Measurements from ENCODE around the gene CERK.
"Not testable (repeated sequence)": the region's sequence is repeated elsewhere in the genome, so short reads cannot be mapped to it uniquely, and the experiment has no call there.

Gene CERK, protein sequence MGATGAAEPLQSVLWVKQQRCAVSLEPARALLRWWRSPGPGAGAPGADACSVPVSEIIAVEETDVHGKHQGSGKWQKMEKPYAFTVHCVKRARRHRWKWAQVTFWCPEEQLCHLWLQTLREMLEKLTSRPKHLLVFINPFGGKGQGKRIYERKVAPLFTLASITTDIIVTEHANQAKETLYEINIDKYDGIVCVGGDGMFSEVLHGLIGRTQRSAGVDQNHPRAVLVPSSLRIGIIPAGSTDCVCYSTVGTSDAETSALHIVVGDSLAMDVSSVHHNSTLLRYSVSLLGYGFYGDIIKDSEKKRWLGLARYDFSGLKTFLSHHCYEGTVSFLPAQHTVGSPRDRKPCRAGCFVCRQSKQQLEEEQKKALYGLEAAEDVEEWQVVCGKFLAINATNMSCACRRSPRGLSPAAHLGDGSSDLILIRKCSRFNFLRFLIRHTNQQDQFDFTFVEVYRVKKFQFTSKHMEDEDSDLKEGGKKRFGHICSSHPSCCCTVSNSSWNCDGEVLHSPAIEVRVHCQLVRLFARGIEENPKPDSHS

DNA sequence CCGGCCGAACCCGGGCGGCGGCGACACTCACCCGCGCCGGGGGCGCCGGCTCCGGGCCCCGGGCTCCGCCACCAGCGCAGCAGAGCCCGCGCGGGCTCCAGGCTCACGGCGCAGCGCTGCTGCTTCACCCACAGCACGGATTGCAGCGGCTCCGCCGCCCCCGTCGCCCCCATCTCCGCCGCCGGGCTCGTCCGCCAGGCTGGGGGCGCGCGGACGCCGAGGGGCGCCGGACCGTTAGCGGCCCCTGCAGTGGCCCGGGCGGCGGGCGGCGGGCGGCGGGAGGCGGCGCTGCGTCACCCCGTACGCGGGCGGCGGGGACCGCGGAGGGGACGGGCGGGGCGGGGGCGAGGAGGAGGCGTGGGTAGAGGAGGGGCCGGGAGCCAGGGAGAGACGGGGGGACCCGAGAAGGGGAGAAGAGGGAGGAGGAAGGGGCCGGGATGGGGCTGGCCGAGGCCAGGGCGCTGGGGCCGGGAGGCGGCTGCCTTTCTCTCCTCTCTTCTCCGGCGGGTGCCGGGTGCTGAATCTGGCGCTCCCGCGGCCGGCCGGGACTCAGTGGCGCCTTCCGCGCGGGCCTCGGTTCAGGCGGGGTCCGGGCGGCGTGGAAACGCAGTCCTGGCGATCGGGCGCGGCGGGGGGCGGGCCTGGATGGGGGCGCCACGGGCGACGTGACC lies at the start of gene CERK:
Gene CERK, minus strand, starts transcription at position 277 of the 671 bp plus-strand sequence. Its CDS starts 104 bp downstream, at position 173.
- peak; percentile 87 for DNase-seq

GRCh38 chr22:46783721-46784120 lies 45.7 kb upstream of the CERK start:
- no peak for DNase-seq

DNA sequence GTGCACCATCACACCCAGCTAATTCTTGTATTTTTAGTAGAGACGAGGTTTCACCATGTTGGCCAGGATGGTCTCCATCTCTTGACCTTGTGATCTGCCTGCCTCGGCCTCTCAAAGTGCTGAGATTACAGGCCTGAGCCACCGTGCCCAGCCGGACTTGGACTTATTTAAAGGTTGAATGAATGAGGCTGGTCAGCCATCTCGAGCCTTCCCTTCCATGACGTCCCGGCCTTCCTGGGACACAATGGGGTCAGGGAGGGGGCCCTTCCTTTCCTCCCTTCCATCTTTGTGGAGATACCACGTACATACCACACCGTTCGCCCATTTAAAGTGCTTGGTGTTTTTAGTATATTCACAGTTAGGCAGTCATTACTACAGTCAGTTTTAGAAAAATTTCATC lies 44.1 kb upstream of the CERK start:
- DNase-seq = not testable (repeated sequence)

DNA sequence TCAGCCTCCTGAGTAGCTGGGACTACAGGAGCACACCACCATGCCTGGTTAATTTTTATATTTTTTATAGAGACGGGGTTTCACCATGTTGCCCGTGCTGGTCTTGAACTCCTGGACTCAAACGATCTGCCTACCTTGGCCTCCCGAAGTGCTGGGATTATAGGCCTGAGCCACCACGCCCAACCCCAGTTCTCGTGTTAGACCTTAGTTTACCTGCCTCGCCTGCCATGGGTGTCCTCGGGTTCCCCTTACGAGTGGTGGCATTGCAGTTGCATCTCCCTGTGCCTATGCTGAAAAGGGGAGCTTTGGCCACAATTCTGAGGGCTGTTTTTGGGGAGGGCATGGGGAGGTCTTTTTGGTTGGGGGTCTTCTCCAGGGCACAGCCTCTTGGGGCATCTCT lies 43.2 kb upstream of the CERK start:
- DNase-seq = no peak

DNA sequence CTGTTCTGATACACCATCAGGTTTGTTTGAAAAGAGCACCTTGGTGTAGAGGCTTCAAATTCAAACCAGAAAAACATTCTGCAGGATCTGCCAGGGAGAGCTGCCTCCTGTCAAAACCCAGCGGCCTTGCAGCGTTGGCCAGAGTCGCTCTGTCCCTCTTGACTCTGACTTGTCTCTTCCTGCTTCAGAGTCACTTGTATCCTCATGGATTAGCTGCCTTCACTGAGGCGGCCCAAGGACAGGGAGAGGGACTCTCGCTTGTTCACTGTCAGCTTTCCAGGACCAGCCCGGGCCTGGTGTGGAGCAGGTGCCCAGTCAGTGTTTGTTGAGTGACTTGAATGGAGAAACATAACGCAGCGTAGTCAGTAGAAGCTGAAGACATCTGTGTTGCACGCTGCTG lies 42.4 kb upstream of the CERK start:
- no peak for DNase-seq

- no peak for DNase-seq
Measured at GRCh38 chr22:46779651-46780050, 41.6 kb upstream of the CERK start.

DNA sequence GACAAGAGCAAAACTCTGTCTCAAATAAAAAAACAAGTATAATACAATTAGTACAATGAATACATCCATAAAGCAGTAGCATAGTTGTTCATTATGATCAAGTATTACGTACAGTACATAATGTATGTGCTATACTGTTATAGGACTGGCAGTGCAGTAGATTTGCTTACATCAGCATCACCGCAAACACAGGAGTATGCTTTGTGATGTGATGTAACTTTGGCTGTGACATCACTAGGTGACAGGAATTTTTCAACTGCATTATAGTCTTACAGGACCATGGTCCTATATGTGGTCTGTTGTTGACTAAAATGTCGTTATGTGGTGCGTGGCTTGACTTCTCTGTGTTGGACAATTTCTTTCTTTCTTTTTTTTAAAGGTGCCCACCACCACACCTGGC lies 41.0 kb upstream of the CERK start:
- no peak for DNase-seq

- DNase-seq = peak; percentile 78
Measured at GRCh38 chr22:46777609-46777970, 39.5 kb upstream of the CERK start.

GRCh38 chr22:46776876-46777608 lies 39.0 kb upstream of the CERK start:
- no peak for DNase-seq

DNA sequence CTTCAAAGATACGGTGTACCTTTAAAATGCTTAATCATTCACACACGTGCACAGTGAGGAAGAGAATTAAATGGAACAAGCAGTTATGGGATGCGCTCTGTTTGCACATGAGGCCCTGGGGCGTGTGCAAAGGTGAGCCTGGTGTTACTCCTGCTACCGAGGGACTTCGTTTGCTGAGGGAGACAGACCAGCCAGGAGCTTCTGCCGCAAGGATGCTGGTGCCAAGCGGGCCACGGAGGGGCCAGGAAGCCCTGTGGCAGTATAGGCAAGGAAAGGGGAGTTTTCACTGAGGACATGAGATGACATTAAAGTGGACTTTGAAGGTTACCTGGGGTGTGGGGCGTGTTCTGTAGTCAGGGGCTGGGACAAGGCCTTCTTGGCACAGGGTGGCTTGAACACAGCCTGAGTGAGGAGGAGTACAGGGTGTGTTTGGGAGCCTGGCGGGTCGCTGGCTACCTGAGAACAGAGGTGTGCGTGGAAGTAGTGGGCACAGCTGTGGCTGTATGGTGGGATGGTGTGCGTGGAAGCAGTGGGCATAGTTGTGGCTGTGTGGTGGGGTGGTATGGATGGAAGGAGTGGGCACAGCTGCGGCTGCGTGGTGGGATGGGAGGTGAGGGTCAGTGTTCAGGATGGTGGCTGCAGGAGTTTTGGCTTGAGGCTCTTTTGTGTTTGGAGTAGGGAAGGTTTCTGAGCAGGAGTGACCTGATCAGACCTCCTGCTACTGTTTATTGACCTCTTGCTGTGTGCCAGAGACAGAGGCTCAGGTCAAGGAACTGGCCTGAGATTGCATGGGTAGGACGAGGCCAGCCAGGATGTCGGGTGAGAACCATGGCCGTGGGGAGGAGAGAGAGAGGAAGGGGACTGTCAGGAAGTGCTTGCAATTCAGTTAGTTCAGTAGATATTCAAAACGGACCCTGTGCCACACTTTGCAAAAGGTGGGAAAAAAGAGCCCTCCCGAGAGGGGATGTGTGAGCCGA lies 38.1 kb upstream of the CERK start:
- DNase-seq = no peak

GRCh38 chr22:46774980-46775849 lies 37.2 kb upstream of the CERK start:
- no peak for DNase-seq

DNA sequence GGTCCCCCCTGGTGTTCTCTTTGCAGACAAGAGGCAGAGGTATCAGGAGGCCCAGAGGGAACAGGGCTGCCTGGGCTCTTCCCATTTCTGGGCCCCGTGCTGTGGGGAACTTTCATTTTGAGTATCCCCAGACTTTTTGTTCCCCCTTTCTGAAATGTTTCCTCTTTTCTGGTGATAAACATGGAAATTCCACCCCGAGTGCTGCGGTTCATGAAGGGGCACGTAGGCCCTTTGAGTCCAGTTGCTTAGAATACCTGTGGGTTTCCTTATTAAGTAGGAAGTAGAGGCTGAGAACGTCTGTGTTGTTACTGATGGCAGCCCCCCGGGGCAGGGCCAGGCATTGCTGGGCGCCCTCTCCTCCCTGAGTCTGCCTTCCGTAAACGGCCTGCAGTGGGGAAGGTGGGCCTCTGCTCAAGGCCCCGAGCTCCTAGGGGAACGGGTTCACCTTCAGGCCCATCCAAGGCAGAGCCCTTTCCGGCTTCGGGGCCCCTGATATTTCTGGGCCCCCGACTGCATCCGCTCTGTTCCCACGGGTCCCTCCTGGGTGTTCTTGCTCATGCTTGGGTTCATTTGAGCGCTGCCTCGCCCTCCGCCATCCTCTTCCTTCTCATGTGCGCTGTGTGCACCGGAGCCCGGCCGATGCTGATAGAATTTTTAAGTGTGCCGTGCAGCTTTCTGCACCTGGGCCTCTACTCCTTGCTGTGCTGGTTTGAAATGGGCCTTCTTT lies 36.4 kb upstream of the CERK start:
- peak; percentile 46 for DNase-seq

GRCh38 chr22:46773076-46773475 lies 35.0 kb upstream of the CERK start:
- DNase-seq = no peak

DNA sequence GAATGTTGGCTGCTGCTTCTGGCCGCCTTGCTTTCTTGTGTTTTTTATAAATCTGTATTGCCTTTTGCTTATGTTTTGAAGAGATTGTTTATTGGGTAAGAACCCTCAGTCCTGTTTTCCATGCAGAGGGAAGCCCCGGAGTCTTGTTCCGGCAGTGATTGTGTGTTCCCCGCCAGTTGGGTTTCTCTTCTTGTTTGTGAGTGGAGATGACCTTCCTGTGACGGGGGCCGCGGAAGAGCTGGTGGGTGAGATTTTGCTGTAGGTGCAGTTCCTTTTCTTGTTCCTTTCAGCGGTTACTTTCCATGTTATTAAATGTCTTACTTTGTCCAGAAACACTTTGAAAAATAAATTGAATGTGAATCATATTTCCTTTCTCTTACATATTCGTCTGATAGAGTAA lies 32.7 kb upstream of the CERK start:
- peak; percentile 46 for DNase-seq

DNA sequence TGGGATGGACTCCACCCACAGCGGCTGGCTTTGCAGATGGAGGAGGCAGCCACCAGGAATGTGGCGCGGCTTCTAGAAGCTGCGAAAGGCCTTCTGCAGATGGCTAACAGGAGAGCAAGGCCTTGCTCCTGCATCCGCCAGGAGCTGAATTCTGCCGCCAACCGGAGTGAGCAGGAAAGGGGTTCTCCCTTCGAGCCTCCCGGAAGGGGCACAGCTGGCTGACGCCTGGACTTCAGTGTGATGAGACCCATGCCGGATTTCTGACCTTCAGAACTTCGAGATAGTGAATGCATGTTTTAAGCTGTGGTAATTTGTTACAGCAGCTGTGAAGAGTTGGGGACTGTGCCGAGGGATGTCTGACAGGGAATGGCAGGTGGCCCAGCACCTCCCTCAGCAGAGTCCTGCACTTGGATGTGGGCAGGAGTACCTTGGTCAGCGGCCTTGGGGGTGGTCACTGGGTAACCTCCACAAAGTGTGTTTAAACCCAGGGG lies 32.1 kb upstream of the CERK start:
- no peak for DNase-seq

DNA sequence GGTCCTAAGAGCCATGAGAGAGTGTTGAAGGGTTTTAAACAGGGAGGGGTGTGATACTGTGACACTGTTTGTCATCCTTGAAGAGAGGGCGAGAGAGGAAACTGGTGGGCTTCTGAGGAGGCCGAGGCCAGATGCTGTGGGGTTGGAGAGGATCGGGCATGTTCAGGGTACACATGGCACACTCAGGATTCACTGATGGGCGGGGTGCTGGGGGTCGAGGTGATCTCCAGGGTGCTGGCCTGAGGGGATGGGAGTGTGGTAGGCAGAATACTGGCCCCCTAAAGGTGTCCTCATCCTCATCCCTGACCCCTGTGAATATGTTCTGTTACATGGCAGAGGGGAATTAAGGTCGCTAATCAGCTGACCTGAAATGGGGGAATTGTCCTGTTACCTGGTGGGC lies 31.7 kb upstream of the CERK start:
- no peak for DNase-seq

DNA sequence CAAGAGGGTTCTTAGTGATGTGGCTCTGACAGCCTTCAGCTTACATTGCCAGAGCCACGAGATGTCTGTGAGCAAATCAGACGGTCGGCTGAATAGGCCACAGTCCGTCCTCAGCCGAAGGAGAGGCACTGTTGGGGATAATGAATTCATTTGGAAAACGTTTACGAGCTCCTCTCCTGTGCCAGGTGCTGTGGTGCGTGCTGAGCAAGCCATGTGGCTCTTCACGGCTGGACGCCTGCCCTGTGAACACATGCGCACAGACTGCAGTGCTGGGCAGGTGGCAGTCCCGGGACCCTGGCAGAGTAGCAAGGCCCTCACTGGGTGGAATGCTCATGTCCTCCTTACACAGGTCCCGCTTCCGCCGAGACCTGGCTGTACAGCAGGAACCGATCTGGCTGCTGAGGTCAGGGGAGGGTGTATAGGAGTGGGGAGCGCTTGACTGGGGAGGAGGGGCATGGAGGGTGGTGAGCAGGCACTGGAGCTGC lies 31.2 kb upstream of the CERK start:
- no peak for DNase-seq

DNA sequence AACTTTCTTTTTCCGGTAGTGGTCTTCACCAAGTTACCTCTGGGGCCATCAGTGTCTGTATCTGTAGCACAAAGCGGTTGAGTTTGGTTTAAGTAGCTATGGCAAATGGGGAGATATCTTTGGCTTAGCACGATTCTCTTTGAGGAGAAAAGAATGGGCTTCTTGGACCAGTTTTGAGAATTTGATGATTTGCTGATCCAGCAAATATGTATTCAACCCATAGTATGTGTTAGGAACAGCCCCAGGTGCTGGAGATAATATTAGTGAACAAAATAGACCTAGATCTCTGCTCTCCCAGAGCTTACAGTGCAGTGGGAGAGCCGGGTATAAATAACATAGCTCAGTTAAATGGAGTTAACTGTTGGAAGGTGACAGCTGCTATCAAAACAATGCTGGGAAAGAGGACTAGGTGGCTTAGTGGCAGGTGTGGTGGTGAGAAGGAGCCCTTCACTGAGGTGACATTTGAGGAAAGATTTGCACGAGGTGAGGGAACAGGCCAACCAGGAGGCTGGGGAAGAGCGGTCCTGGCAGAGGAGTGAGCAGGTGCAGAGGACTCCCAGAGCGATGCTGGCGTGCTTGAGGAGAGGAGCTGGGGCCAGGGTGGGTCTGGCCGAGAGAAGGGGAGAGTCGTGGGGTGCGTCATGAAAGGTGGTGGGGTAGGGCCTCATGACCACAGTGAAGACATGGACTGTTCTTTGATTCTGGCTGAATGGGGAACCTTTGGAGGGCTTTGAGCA lies 29.4 kb upstream of the CERK start:
- no peak for DNase-seq

GRCh38 chr22:46766611-46767010 lies 28.6 kb upstream of the CERK start:
- no peak for DNase-seq
